Caco-2 (cell line): ENCODE measurements around the gene TCF7L1. TPM values are rescaled to one million over a fixed set of nuclear protein-coding genes. Genes with fewer than 3 reads are reported as not detected.

ENCODE experiments used
- BruUV-seq: library from RNA; stranded (reverse); fragments of 400-500 nt; replicated peaks from 2 replicates; lab custom pipeline; 2021; lab: Mats Ljungman, UMichigan
- CTCF ChIA-PET: fragments of 300-600 bp; sonication (Branson Sonifier 250); formaldehyde crosslinking; loops from one replicate; lab custom pipeline; 2022; ENCODE audit warnings: antibody characterized with exemption; lab: Charles Lee
- POLR2A ChIA-PET: fragments of 300-600 bp; sonication (Branson Sonifier 250); formaldehyde crosslinking; loops from one replicate; lab custom pipeline; 2022; ENCODE audit warnings: antibody characterized with exemption; lab: Charles Lee
- DNase-seq, 2 experiments: peaks; one replicate each; pipeline versions ENCODE4 v3.0.0 to v3.0.0-alpha.2; 2020 to 2022
- H3K27me3 ChIP-seq: replicated peaks from 2 replicates; pipeline ENCODE4 v1.6.0; 2011; ENCODE audit warnings: low read length; ENCODE audit not compliant: control insufficient read depth, insufficient read depth
- H3K36me3 ChIP-seq: 2 replicates; pipeline ENCODE4 v1.5.1; 2011; ENCODE audit warnings: low read length; ENCODE audit not compliant: control insufficient read depth, insufficient read depth
- H3K4me1 ChIP-seq: fragments of 250-450 bp; sonication (Bioruptor Pico); 2 replicates; pipeline ENCODE4 v1.5.1; 2020; ENCODE audit warnings: mild to moderate bottlenecking
- H3K4me3 ChIP-seq: 2 replicates; pipeline ENCODE4 v1.5.1; 2011; ENCODE audit warnings: low read depth, mild to moderate bottlenecking, control low read depth, low read length
- H3K9me3 ChIP-seq: fragments of 250-450 bp; sonication (Bioruptor Pico); 2 replicates; pipeline ENCODE4 v1.5.1; 2020; ENCODE audit warnings: mild to moderate bottlenecking, moderate library complexity
- H3K27ac Mint-ChIP-seq: one replicate; pipeline ENCODE4 v1.8.0; 2022; ENCODE audit warnings: mixed read lengths; ENCODE audit not compliant: unreplicated experiment
- H3K27me3 Mint-ChIP-seq: one replicate; pipeline ENCODE4 v1.8.0; 2022; ENCODE audit warnings: mixed read lengths; ENCODE audit not compliant: insufficient read depth, unreplicated experiment
- H3K36me3 Mint-ChIP-seq: one replicate; pipeline ENCODE4 v1.8.0; 2022; ENCODE audit warnings: mild to moderate bottlenecking, mixed read lengths; ENCODE audit not compliant: insufficient read depth, unreplicated experiment
- H3K4me1 Mint-ChIP-seq: one replicate; pipeline ENCODE4 v1.8.0; 2022; ENCODE audit warnings: low read depth, mixed read lengths; ENCODE audit not compliant: unreplicated experiment
- H3K4me3 Mint-ChIP-seq: one replicate; pipeline ENCODE4 v1.8.0; 2022; ENCODE audit warnings: mild to moderate bottlenecking, moderate library complexity, mixed read lengths; ENCODE audit not compliant: unreplicated experiment
- H3K9me3 Mint-ChIP-seq: one replicate; pipeline ENCODE4 v1.8.0; 2022; ENCODE audit warnings: mixed read lengths; ENCODE audit not compliant: unreplicated experiment
- intact Hi-C: fragments of 100-400 bp; cut with micrococcal nuclease; formaldehyde crosslinking; loops from one replicate; pipeline ENCODE4 v1.10.0; 2022; ENCODE audit not compliant: unreplicated experiment
- total RNA-seq: library from RNA; stranded (reverse); gene quantifications from 2 replicates; pipeline ENCODE4 v1.2.3, GENCODE V29; 2022
- TF ChIP-seq, protein P1 (sequence below), 2 experiments: fragments of 200-600 bp in 1 of 2; IDR thresholded peaks; 1 replicate in 1 of 2; 2 replicates in 1 of 2; pipeline versions ENCODE4 v1.5.1 to v1.8.0; 2011 to 2022; ENCODE audit warnings: antibody characterized with exemption in 1 of 2, control low read depth in 1 of 2, inconsistent platforms in 1 of 2, low read depth in 1 of 2, low read length in 1 of 2, mild to moderate bottlenecking in 1 of 2, moderate library complexity in 1 of 2; ENCODE audit not compliant: insufficient read depth in 1 of 2, severe bottlenecking in 1 of 2, unreplicated experiment in 1 of 2

The TCF7L1 gene
- total RNA-seq, 1 experiment from 2014 or later, result 29.0 TPM

GRCh38 chr2:85355073-85355410 is 221.8 kb downstream of the TCF7L1 start:
- Histone ChIP-seq H3K27me3 (no peaks in the 10 kb centered on the region), H3K9me3 (no peaks in the 10 kb centered on the region), H3K36me3 (peaks cover 2% of the 10 kb centered on the region; the same call in 1 of the 2 replicates), H3K4me1 (no peaks in the 10 kb centered on the region), H3K4me3 (peak overlapping the region; percentile 49)
- DNase-seq, result no peak
- Mint-ChIP-seq H3K27me3 (no peaks in the 10 kb centered on the region), H3K4me1 (no peaks in the 10 kb centered on the region), H3K27ac (peak overlapping the region; percentile 96), H3K36me3 (peaks cover 35% of the 10 kb centered on the region), H3K4me3 (peak overlapping the region; percentile 99), H3K9me3 (no peaks in the 10 kb centered on the region)
- intact Hi-C loops, result loop anchor here (2.0 kb wide), 1 partner anchor 66 kb away; no protein-coding TSS in a partner anchor
- ChIA-PET CTCF (interaction anchor here (0.7 to 1.1 kb wide), 2 partner anchors 27 to 66 kb away, joined by 3 to 4 read pairs; partner anchors contain the start of gene TGOLN2), POLR2A (interaction anchor here (1.1 to 1.9 kb wide), 4 partner anchors 9 to 184 kb away, joined by 4 to 18 read pairs (median 8); partner anchors contain the start of genes MAT2A, SH2D6 and TGOLN2)
- TF ChIP-seq, protein P1, sequence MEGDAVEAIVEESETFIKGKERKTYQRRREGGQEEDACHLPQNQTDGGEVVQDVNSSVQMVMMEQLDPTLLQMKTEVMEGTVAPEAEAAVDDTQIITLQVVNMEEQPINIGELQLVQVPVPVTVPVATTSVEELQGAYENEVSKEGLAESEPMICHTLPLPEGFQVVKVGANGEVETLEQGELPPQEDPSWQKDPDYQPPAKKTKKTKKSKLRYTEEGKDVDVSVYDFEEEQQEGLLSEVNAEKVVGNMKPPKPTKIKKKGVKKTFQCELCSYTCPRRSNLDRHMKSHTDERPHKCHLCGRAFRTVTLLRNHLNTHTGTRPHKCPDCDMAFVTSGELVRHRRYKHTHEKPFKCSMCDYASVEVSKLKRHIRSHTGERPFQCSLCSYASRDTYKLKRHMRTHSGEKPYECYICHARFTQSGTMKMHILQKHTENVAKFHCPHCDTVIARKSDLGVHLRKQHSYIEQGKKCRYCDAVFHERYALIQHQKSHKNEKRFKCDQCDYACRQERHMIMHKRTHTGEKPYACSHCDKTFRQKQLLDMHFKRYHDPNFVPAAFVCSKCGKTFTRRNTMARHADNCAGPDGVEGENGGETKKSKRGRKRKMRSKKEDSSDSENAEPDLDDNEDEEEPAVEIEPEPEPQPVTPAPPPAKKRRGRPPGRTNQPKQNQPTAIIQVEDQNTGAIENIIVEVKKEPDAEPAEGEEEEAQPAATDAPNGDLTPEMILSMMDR (IDR thresholded peaks at IDR 0.05; ENCODE audit: insufficient read depth in 1 of 2, low read depth in 1 of 2, low read length in 1 of 2, severe bottlenecking in 1 of 2, unreplicated experiment in 1 of 2), result no peak
- BruUV-seq, result TSS peak; percentile 45

GRCh38 chr2:85355521-85355920 is 222.3 kb downstream of the TCF7L1 start:
- H3K9me3 ChIP-seq, result no peaks in the 10 kb centered on the region
- ChIA-PET CTCF (interaction anchor here (1.1 kb wide), 1 partner anchor 66 kb away, joined by 3 read pairs; no protein-coding TSS in a partner anchor), POLR2A (interaction anchor here (1.6 kb wide), 1 partner anchor 28 kb away, joined by 18 read pairs; the partner anchor contains the start of gene TGOLN2)
- H3K4me3 Mint-ChIP-seq, result peak overlapping the region; percentile 99
- peaks cover 32% of the 10 kb centered on the region for H3K36me3 Mint-ChIP-seq
- no peak overlapping the region for H3K27ac Mint-ChIP-seq
- TF ChIP-seq, protein P1 (IDR thresholded peaks at IDR 0.05; ENCODE audit: insufficient read depth in 1 of 2, low read depth in 1 of 2, low read length in 1 of 2, severe bottlenecking in 1 of 2, unreplicated experiment in 1 of 2), result no peak
- peaks cover 2% of the 10 kb centered on the region; the same call in 1 of the 2 replicates for H3K36me3 ChIP-seq
- BruUV-seq, result no TSS peak
- no peak overlapping the region; the same call in 1 of the 2 replicates for H3K4me3 ChIP-seq
- DNase-seq, result no peak
- intact Hi-C loops, result loop anchor here (2.0 kb wide), 1 partner anchor 65 kb away; no protein-coding TSS in a partner anchor
- no peaks in the 10 kb centered on the region for H3K4me1 ChIP-seq
- H3K4me1 Mint-ChIP-seq, result no peaks in the 10 kb centered on the region
- no peaks in the 10 kb centered on the region for H3K27me3 ChIP-seq
- no peaks in the 10 kb centered on the region for H3K27me3 Mint-ChIP-seq
- no peaks in the 10 kb centered on the region for H3K9me3 Mint-ChIP-seq

GRCh38 chr2:85356186-85356585 is 223.0 kb downstream of the TCF7L1 start:
- Mint-ChIP-seq H3K4me3 (no peak overlapping the region), H3K36me3 (peaks cover 27% of the 10 kb centered on the region), H3K27me3 (no peaks in the 10 kb centered on the region), H3K4me1 (no peaks in the 10 kb centered on the region), H3K9me3 (no peaks in the 10 kb centered on the region), H3K27ac (no peak overlapping the region)
- ChIA-PET CTCF (no interaction called here), POLR2A (no interaction called here)
- no peak overlapping the region for H3K4me3 ChIP-seq
- BruUV-seq, result no TSS peak
- no peaks in the 10 kb centered on the region for H3K27me3 ChIP-seq
- no peaks in the 10 kb centered on the region for H3K4me1 ChIP-seq
- TF ChIP-seq, protein P1 (IDR thresholded peaks at IDR 0.05; ENCODE audit: insufficient read depth in 1 of 2, low read depth in 1 of 2, low read length in 1 of 2, severe bottlenecking in 1 of 2, unreplicated experiment in 1 of 2), result no peak
- no peaks in the 10 kb centered on the region for H3K9me3 ChIP-seq
- peaks cover 2% of the 10 kb centered on the region; the same call in 1 of the 2 replicates for H3K36me3 ChIP-seq
- no peak for DNase-seq
- intact Hi-C loops, result no loop called here
